ENCODE results near the gene CDKAL1.
"Not testable (repeated sequence)": the region's sequence is repeated elsewhere in the genome, so short reads cannot be mapped to it uniquely, and the experiment has no call there.

CDKAL1 gene

DNA sequence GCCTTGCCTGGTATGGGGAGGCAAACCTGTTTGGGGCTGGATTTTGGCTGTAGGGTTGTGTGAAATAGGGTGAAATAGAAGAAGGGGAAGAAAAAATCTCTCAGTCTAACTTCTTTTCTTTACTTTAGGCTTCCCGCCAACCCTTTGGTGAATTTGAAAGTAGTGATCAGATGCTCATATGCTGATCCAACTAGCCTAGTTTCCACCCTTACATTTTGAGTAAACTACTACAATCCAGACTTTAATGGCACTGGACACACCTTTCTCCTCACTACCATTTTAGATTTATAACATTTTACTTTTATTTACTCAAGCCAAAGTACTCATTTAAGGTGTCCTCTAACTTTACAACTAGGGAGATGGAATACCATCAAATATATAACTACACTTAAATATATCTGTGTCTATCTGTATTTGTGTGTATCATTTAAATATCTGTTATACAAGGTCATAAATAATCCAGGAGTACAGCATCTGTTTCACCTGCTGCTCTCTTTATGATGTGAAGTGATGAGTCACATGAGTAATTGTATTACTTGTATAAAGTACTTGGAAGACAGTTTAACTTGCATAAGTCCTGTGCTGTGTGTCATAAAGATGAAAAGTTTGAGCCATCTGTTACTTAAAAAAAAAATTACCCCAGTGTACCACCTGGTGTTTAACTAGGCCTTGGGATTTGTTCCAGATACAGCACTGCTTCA, 172.1 kb downstream of the CDKAL1 start:
- no peak for DNase-seq (ENCODE audit: low read depth in 1 of 2, low spot score in 1 of 2)

DNA sequence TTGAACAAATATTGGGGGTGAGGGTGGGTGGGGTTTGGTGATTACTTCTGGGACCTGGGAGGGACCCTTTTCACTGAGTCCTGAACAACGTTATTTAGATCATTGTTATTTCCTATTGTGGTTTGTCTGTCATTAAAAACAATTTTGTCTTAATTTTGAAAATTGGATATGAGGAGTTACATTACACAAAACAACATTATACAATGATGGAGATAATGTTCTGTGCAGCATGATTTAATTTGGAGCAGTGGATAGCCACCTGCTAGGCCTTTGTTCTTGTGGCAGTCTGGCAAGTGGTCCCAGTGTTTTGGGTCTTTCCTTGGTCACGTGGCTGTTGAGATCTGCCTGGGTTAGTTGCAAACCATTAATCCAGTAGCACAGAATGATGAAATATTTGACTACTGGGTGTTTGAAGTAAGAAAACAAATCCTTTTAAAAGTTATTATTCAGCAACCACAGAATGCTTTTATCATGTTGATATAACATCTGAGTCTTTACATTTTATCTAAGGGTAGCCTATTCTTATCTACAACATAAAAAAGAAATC, 172.8 kb downstream of the CDKAL1 start:
- no peak for DNase-seq (ENCODE audit: low read depth in 1 of 2, low spot score in 1 of 2)

DNA sequence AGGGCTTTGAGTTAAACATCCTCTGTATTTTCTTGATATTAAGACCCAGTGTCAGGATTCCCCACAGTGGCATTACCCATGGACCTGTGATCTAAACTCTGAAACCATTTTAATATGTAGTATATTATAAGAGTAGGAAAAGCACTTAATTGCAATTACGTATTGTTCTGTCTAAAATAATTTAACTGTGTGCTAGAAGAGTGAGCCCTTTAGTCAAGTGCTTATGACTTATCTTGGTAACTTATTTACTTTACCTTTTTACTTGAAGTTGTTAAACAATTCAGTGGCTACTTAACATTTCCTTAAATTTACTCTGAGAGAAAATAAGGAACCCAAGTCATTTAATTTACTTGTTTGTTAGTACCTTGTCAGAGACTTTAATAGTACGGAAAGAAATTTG, 173.6 kb downstream of the CDKAL1 start:
- DNase-seq (ENCODE audit: low read depth in 1 of 2, low spot score in 1 of 2), result no peak

DNA sequence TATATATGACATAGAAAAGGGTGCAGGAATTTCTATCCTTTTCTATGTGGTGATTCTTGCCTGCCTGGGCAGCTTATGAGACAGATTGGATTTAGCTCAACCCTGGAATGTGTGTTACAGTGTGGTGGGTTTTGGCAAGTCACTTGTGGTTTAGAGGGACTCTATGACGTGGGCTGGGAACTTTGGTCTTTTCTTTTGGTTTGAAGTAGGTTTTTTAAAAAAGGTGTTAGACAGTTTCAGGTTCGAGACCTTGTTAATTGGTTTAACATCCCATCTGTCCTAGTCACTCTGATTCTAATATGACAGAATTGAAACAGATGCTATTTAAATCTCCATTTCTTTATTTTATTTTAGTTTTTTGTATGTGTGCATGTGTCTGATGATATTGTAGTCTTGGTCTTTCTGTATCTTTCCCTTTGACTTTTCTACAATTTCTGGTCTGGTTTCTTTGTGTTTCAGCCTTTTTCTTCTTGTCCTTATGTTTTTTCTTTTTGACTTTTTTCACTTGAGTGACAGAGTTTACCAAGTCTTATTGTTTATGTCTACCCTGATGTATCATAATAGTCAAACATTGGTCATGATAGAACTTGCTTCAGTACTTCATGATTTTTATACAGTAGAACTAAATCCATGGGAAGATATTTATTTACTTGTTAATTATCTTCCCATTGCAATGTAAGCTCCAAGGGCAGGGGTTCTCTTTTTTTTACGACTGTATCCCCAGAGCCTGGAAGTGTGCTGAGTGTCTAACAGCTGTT, 174.3 kb downstream of the CDKAL1 start:
- DNase-seq (ENCODE audit: low read depth in 1 of 2, low spot score in 1 of 2), result no peak

DNA sequence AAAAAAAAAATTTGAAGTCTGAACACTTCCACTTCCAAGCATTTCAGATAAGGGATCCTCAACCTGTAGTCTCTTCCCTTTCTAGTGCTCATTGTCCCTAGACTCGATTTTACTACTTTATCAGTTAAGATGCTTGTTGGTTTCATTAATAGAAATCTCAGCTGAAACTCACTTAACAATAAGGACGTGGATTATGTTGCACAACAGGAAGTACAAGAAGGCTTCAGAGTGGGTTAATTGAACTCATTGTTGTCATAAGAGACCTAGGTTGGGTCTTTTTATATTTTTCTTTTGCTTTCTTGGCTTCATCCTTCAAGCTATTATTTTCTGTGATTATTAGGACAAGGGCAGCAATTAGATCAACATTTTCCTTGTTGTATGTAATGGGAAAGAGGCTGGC, 175.2 kb downstream of the CDKAL1 start:
- no peak for DNase-seq (ENCODE audit: low read depth in 1 of 2, low spot score in 1 of 2)

DNA sequence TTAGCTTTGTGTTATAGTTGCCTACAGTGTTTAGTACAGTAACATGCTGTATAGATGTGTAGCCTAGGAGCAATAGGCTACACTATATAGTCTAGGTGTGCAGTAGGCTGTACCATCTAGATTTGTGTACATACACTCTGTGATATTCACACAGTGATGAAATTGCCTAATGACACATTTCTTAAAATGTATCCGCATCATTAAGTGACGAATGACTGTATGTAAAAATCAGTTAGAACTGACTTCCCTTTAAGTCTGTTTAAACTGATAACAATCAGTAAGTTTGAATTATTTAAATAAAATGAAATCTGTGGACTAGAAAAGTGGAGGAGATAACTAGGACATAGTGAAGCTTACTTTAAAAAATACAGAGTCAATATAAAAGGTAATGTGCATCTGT, 176.1 kb downstream of the CDKAL1 start:
- no peak for DNase-seq (ENCODE audit: low read depth in 1 of 2, low spot score in 1 of 2)

DNA sequence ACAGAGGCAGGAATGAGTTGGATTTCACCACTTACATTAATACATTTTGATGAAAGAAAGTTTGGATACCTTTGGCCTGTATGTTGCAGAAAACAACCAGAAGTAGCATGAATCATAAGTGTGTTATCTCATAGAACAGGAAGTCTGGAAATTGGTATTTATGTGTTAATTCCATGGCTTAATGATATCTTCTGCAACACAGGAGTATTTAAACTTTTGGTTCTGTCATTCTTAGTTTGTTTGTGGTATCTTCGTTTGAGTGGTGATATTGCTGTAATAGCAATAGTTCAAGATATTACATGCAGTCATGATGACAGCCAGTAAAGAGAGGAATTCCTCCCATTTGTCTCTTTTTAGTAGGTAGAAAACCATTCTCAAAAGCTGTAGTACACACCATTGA, 177.3 kb downstream of the CDKAL1 start:
- no peak for DNase-seq (ENCODE audit: low read depth in 1 of 2, low spot score in 1 of 2)

DNA sequence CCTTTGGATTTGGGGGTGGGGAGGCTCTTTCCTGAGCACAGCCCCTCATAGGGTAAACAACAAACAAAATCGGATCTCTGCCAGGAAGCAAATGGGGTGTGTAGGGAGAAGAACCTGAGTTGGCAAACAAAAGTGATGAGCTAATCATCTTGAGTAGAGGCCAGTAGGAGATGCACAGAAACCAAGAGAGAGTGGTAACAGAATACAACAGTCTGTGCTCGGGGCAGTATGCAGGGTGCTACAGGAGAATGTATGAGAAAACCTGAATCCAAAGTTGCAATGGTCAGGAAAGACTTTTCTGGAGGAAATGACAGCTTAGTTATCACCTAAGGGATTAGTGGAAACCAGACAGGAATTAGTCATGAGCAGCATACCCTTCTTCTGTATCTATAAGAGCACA, 177.8 kb downstream of the CDKAL1 start:
- no peak for DNase-seq (ENCODE audit: low read depth in 1 of 2, low spot score in 1 of 2)

DNA sequence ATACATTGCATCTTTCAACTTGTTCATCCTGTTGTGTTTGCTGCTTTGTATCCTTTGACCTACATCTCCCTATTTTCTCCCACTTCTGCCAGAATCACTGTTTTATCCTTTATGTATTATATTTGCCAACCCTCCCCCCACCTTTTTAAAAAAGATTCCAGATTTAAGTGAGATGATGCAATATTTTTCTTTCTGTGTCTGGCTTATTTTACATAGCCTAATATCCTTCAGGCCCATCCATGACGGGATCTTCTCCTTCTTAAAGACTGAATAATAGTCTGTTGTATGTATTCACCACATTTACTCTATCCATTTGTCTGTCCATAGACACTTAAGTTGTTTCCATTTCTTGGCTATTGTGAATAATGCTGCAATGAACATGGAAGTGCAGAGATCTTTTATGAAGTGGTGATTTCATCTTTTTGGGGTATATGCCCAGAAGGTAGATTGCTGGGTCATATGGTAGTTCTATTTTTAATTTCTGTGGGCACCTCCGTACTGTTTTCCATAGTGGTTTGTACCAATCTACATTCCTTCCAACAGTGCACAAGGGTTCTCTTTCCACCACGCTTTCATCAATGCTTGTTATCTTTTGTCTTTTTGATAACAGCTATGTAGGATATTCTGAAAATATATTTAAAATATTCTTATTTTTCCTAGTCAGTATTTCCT, 181.0 kb downstream of the CDKAL1 start:
- DNase-seq (ENCODE audit: low read depth in 1 of 2, low spot score in 1 of 2), result no peak

DNA sequence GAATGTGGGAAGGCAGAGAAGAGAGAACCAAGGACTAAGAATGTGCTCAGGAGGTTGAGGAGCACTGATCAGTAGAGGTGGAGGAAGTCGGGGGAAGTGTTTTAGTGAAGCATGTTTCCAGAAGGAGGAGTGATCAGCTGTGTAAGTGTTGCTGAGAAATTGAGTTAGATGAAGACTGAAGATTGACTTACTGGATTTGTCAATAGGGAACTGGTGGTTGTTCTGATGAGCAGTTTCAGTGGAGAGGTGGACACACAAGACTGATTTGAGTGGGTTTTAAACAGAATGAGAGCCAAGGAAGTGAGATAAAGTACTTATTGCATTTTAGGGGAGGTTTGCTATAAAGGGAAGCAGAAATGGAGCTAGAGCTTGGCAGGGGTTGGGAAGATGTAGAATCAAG, 182.6 kb downstream of the CDKAL1 start:
- no peak for DNase-seq (ENCODE audit: low read depth in 1 of 2, low spot score in 1 of 2)

DNA sequence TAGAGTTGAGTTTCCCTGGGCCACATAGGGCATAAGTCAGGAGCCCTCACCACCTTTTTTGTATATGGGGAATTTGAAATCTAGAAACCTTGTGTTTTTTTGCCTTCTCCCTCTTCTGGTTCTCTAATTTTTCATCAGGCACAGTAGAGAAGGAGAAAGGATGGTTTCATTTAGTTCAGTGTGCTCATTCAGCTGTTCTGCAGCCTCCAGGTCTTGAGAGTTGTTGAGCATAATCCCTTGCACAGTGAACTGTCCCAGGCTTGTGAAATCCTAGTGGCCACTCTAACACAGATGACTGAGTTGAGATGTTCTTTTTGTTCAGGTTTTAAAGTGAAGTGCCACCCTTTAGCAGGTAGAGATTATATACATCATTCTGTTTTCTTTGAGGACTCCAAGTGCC, 183.5 kb downstream of the CDKAL1 start:
- DNase-seq (ENCODE audit: low read depth in 1 of 2, low spot score in 1 of 2), result no peak

DNA sequence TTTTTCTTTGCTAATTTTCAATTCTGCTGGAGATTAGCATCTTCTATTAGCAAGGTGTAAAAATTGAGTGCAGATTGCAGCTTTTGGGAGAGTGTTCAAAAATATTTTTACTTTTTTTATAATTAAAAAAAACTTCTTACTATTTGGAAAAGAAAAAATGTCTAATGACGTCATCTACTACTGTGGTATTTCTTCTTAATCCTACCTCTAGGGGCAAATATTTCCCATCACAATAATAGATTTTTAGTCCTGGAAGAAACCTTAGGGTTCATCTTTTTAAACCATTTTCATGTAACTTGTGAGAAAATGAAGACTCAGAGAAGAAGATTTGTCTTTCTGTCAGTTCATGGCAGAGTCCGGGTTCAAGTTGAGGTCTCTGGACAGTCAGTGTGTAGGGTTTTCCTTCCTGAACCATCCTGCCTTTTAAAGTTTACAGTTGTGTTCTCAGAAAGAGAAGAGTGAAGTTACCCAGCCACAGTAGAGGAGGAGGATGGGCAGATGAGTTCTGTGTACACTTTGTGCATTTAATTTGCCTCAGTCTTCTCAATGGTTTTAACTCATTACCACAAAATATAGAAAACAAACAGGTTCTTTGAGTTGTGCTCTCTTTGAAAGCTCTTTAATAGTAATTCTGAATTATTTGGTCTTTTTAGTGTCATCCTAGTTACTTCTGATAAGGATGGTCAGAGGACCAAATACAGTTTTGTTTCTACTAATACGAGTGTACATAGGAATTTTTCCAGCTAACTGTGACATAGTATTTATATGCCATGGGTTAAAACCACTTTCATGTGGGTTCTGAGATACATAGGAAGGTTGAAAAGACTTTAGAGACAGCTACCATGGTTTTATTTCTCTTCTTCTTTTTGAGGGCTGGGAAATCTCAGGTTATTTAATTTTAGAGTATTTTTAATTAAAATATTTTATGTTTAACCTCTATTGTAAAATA, 184.7 kb downstream of the CDKAL1 start:
- no peak for DNase-seq (ENCODE audit: low read depth in 1 of 2, low spot score in 1 of 2)

DNA sequence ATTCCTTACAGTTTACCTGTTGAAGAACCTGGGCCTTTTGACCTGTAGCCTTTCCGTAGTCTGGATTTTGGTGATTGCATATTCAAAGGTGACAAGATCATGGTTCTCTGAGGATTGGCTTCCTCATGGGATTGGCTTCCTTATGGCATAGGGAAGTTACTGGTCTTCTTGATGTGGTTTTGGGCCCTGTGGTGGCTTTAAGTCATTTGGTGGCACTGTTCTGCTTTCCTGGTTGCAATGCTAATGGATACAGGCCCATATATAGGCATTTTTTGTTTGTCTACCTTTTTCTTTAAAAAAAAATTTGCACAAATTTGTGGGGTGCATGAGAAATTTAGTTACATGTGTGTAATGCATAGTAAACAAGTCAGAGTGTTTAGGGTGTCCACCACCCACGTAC, 185.7 kb downstream of the CDKAL1 start:
- DNase-seq (ENCODE audit: low read depth in 1 of 2, low spot score in 1 of 2), result no peak

DNA sequence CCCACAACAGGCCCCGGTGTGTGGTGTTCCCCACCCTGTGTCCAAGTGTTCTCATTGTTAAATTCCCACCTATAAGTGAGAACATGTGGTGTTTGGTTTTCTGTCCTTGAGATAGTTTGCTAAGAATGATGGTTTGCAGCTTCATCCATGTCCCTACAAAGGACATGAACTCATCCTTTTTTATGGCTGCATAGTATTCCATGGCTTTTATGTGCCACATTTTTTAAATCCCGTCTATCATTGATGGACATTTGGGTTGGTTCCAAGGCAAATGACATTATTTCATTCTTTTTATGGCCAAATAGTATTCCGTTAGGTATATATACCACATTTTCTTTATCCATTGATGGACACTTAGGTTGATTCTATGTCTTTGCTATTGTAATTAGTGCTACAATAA, 186.9 kb downstream of the CDKAL1 start:
- not testable (repeated sequence) for DNase-seq (ENCODE audit: low read depth in 1 of 2, low spot score in 1 of 2)

DNA sequence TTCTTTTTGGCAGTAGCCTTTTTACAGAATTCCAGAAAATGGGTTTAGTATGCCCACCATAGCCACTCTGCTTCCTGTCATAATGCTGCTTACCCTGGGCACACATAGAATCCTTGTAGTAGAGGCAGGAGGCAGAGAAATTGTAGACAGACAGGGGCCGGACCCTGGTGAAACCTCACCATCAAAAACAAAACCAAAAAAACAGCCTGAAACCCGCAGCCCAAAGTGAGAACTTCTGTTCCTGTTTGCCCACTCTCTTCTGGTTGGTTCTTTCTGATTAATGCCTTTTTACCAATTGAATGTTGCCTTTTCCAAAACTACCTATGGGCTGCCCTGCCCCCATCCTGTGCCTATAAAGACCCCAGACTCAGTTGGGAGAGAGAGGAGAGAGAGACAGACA, 188.2 kb downstream of the CDKAL1 start:
- DNase-seq (ENCODE audit: low read depth in 1 of 2, low spot score in 1 of 2), result no peak

DNA sequence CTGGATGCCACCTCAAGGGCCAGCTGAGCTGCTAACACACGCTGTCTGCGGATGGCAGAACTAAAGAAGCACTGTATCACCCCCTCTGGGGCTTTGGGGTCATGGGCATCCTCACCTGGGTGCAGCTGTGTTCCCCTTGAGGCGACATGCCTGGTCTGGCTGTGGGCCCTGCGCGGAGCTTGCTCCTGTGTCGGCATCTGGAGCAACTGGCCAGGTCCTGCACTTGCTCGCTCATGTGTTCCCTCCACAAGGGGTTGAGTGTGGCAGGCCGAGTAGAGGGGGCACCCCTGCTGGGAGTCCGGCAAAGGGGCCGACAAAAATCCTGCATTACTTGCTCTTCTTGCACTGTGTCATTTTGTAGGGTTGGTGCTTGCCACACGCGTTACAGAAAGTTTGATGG, 189.0 kb downstream of the CDKAL1 start:
- DNase-seq (ENCODE audit: low read depth in 1 of 2, low spot score in 1 of 2), result no peak

DNA sequence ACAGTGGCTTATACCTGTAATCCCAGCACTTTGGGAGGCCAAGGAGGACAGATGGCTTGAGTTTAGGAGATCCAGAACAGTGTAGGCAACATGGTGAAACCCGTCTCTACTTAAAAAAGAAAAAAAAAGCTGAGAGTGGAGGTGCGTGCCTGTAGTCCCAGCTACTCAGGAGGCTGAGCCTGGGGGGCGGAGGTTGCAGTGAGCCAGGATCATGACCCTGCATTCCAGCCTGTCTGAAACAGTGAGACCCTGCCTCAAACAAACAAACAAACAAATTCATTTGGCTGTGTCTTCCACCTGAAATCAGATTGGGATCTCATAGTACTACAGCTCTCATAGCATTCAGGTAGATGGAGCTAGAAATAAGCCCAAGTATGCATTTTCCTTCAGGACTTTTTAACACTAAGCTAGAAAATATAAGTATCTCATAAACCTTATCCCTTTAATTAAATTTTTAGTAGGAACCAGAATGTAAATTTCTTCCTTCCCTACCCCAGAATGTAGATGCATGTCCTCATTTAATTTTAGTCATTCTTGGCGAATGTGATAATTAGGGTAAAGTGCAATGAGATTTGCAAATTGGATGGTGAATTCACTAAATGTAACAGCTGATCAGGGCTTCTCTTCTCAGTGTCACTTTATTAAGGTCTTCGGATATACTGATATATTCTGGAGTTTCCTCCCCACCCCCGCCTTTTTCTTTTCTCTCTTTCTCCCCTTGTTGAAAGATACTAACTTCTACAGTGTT, 190.4 kb downstream of the CDKAL1 start:
- no peak for DNase-seq (ENCODE audit: low read depth in 1 of 2, low spot score in 1 of 2)

DNA sequence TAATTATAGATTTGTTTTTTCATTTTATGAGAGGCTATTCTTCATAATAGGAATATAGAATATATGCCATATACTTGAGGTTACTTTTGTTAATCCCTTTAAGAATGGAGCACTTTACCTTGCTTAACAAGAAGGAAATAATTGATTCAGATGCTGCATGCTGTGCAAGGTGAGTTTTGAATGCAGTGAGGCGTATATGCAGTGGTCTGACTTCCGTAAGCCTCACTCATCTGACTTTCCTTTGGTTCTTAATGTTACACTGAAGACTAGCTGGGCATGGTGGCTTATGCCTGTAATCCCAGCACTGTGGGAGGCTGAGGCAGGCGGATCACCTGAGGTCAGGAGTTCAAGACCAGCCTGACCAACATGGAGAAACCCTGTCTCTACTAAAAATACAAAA, 191.0 kb downstream of the CDKAL1 start:
- not testable (repeated sequence) for DNase-seq (ENCODE audit: low read depth in 1 of 2, low spot score in 1 of 2)

DNA sequence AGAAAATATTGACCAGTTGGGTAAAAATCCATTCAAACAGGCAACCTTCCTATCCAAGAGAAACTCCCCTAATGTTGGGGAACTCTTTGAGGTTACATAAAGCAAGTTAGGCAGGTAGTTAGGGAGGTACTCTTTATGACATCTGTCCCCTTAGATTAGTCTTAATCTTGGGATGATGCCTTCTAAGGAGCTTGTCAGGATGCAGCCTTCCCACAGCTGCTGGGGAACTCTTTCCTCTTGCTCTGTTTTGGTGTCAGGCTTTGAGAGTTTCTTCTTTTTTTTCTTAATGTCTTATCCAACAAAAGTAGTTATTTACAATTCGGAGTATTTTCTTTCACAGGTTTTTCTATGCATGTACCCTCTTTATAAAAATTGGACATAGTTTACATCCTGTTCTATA, 194.8 kb downstream of the CDKAL1 start:
- no peak for DNase-seq (ENCODE audit: low read depth in 1 of 2, low spot score in 1 of 2)

DNA sequence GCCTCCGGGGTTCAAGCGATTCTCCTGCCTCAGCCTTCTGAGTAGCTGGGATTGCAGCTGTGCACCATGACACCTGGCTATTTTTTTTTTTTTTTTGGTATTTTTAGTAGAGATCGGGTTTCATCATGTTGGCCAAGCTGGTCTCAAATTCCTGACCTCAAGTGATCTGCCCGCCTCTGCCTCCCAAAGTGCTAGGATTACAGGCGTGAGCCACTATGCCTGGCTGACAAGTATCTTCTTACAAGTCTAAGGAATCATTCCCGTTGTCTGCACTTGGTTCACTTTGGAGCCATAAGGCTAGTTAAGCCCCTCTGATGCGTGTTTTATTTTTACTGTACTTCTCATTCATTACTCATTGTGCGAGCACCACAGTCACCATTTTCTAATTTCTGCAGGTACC, 198.1 kb downstream of the CDKAL1 start:
- not testable (repeated sequence) for DNase-seq (ENCODE audit: low read depth in 1 of 2, low spot score in 1 of 2)
